ENCODE measurements around the gene C15orf61. TPM values are rescaled to one million over a fixed set of nuclear protein-coding genes. Genes with fewer than 3 reads are reported as not detected.

The C15orf61 gene
- total RNA-seq, 3 donors from 2014 or later = 3.8 to 24.3 (median 4.6) TPM

DNA sequence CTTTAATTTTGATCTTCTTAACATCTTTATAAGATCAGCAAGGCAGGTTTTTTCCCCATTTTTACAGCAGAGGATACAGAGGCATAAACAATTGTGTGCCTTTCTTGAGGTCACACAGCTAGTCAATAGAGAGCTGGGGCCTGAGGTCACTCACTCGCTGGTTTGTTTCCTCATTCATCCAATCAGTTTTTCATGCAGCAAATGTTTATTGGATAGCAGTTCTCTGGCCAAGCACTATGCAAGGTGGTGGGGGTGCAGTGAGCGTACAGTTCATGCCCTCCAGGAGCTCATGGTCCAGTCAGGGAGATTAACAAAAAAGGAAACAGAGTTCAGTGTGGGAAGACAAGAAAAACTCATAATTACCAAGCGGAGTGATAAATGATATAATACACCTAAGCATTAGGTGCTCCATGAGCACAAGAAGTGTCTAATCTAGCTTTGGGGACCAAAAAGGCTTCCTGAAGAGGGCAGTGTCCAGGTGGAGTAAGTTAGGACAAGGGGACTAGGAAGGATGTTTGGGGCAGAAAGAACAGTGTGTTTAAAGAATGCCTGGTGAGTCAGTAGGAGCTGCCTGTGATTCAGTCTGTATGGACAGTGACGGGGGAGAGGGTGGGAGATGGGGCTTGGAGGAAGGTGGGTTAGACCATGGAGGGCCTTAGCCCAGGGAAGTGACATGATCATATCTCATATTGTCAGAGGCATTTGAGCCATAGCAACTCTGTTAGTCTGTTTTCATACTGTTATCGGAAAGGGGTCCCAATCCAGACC, 50.9 kb downstream of the C15orf61 start:
- TF ChIP-seq, protein P1, sequence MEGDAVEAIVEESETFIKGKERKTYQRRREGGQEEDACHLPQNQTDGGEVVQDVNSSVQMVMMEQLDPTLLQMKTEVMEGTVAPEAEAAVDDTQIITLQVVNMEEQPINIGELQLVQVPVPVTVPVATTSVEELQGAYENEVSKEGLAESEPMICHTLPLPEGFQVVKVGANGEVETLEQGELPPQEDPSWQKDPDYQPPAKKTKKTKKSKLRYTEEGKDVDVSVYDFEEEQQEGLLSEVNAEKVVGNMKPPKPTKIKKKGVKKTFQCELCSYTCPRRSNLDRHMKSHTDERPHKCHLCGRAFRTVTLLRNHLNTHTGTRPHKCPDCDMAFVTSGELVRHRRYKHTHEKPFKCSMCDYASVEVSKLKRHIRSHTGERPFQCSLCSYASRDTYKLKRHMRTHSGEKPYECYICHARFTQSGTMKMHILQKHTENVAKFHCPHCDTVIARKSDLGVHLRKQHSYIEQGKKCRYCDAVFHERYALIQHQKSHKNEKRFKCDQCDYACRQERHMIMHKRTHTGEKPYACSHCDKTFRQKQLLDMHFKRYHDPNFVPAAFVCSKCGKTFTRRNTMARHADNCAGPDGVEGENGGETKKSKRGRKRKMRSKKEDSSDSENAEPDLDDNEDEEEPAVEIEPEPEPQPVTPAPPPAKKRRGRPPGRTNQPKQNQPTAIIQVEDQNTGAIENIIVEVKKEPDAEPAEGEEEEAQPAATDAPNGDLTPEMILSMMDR (IDR thresholded peaks at IDR 0.05) = no peak
- TF ChIP-seq POLR2A (IDR thresholded peaks at IDR 0.05) = no peak
- TF ChIP-seq POLR2AphosphoS5 (IDR thresholded peaks at IDR 0.05) = no peak
- intact Hi-C loops (cut with DNase I; ENCODE audit: low total_unique reads) = no loop called here
- H3K27ac ChIP-seq = no peak overlapping the region
- H3K27me3 ChIP-seq = no peaks in the 10 kb centered on the region
- no peaks in the 10 kb centered on the region for H3K4me1 ChIP-seq
- no peaks in the 10 kb centered on the region for H3K36me3 ChIP-seq
- H3K9me3 ChIP-seq = no peaks in the 10 kb centered on the region
- DNase-seq (ENCODE audit: low spot score in 2 of 2) = no peak
- H3K4me3 ChIP-seq = no peak overlapping the region

DNA sequence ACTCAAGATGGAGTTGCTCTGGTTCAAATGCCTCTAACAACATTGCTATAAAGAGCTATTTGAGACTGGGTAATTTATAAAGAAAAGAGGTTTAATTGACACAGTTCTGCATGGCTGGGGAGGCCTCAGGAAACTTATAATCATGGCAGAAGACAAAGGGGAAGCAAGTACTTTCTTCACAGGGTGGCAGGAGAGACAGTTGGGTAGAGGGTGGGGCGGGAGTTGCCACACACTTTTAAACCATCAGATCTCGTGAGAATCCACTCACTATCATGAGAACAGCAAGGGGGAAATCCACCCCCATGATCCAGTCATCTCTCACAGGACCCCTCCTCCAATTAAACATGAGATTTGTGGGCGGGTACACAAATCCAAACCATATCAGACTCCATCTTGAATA, 52.3 kb downstream of the C15orf61 start:
- Histone ChIP-seq H3K27me3 (no peaks in the 10 kb centered on the region), H3K27ac (no peak overlapping the region), H3K4me3 (no peak overlapping the region), H3K9me3 (no peaks in the 10 kb centered on the region), H3K4me1 (no peaks in the 10 kb centered on the region), H3K36me3 (no peaks in the 10 kb centered on the region)
- intact Hi-C loops (cut with DNase I; ENCODE audit: low total_unique reads) = no loop called here
- no peak for DNase-seq (ENCODE audit: low spot score in 2 of 2)
- TF ChIP-seq, protein P1 (IDR thresholded peaks at IDR 0.05) = no peak
- no peak for TF ChIP-seq POLR2AphosphoS5 (IDR thresholded peaks at IDR 0.05)
- TF ChIP-seq POLR2A (IDR thresholded peaks at IDR 0.05) = no peak

DNA sequence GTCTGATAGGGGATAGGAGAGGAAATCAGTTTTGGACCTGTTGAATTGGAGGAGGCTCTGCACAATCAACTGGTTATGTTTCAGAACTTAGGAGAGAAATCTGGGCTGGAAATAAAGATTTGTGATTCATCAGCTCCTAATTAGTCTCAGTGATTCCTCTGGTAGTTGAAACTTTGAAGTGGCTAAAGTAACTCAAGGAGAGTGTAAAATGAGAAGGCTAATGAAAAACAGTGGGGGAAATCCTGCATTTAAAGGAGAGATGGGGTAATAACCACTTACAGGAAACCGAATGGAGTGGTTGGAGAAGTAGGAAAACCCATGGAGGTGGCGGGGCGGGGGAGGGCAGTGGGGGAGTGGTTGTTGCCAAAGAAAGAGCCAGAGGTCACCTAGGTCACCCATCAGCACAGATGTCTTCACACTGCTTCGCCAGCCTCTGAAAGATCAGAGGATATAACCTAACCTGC, 54.1 kb downstream of the C15orf61 start:
- Histone ChIP-seq H3K4me3 (no peak overlapping the region), H3K36me3 (no peaks in the 10 kb centered on the region), H3K27me3 (no peaks in the 10 kb centered on the region), H3K4me1 (no peaks in the 10 kb centered on the region), H3K27ac (no peak overlapping the region), H3K9me3 (no peaks in the 10 kb centered on the region)
- intact Hi-C loops (cut with DNase I; ENCODE audit: low total_unique reads) = no loop called here
- no peak for DNase-seq (ENCODE audit: low spot score in 2 of 2)
- TF ChIP-seq, protein P1 (IDR thresholded peaks at IDR 0.05) = no peak
- no peak for TF ChIP-seq POLR2AphosphoS5 (IDR thresholded peaks at IDR 0.05)
- no peak for TF ChIP-seq POLR2A (IDR thresholded peaks at IDR 0.05)

DNA sequence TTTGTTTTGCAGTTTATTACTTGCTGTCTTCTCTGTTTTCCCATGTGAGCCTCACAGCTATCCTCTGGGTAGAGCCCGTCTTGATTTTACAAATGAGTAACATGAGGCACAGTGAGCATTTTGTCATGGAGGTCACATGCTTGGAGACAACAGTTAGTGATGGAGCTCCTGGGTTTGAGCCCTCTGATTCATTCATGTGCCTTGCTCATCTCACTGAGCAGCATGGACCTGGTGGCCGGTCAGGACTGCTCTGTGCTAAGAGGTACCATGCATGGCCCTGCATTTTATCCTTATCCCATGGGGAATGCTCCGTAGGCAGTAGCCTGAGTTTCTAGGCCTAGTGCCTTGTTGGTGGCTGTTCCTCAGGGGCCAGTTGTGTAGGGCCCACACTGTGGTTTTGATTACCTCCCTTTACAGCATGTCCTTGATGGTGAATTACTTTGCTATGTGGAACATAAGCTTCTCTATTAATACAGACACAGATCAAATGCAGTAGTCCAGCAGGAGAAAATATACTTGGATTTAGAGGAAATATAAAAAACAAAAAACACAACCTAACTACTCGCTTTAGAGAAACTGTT, 57.2 kb downstream of the C15orf61 start:
- no peaks in the 10 kb centered on the region for H3K36me3 ChIP-seq
- no peak overlapping the region for H3K4me3 ChIP-seq
- no peaks in the 10 kb centered on the region for H3K9me3 ChIP-seq
- TF ChIP-seq, protein P1 (IDR thresholded peaks at IDR 0.05) = no peak
- no peak for TF ChIP-seq POLR2AphosphoS5 (IDR thresholded peaks at IDR 0.05)
- TF ChIP-seq POLR2A (IDR thresholded peaks at IDR 0.05) = no peak
- H3K4me1 ChIP-seq = no peaks in the 10 kb centered on the region
- no peaks in the 10 kb centered on the region for H3K27me3 ChIP-seq
- DNase-seq (ENCODE audit: low spot score in 2 of 2) = no peak
- intact Hi-C loops (cut with DNase I; ENCODE audit: low total_unique reads) = no loop called here
- H3K27ac ChIP-seq = no peak overlapping the region

DNA sequence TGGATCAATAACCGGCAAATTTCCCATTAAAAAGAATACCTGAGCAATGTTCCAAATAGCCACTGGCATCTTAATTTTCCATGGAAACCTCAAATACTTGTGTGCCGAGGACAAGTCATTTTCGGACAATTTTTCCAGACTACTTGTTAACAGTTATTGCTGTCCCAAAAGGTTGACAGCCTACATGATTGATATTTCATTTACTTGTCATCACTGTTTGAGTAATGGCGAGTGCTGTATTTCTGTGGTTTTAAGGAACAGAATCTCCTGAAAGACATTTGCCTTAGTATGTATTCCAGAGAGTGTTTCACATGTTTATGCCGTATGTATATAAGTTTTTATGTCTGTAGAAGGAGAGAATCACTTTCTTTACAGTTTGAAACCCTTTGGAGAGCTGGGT, 58.2 kb downstream of the C15orf61 start:
- Histone ChIP-seq H3K4me1 (no peaks in the 10 kb centered on the region), H3K36me3 (no peaks in the 10 kb centered on the region), H3K27me3 (no peaks in the 10 kb centered on the region), H3K4me3 (no peak overlapping the region), H3K9me3 (no peaks in the 10 kb centered on the region), H3K27ac (no peak overlapping the region)
- intact Hi-C loops (cut with DNase I; ENCODE audit: low total_unique reads) = no loop called here
- DNase-seq (ENCODE audit: low spot score in 2 of 2) = no peak
- TF ChIP-seq POLR2A (IDR thresholded peaks at IDR 0.05) (no peak), POLR2AphosphoS5 (IDR thresholded peaks at IDR 0.05) (no peak)
- TF ChIP-seq, protein P1 (IDR thresholded peaks at IDR 0.05) = no peak
